Activated CD8-positive, alpha-beta memory T cell treated with anti-CD3 and anti-CD28 coated beads, Interleukin-2, amount 10 ng/mL, durations not matched to agents 7 days and 5 days (primary cell): ENCODE data around the gene DNAJC16. TPM values are rescaled to one million over a fixed set of nuclear protein-coding genes. Genes with fewer than 3 reads are reported as not detected.
A peak's percentile ranks its signal among the peaks of the same experiment; 100 is the strongest.
"Not testable (repeated sequence)": the region's sequence is repeated elsewhere in the genome, so short reads cannot be mapped to it uniquely, and the experiment has no call there.

ENCODE experiments used
- ATAC-seq: fragments of 150-1000 bp; cut with Tn5 transposase; one replicate; pipeline ENCODE4 v1.10.0; 2021; ENCODE audit warnings: moderate library complexity
- CTCF ChIA-PET: fragments of 350-600 bp; sonication (Branson Sonifier 250); formaldehyde crosslinking; loops from one replicate; lab custom pipeline; 2021; ENCODE audit warnings: antibody characterized with exemption; lab: Charles Lee
- DNase-seq: peaks from one replicate; pipeline ENCODE4 v3.0.0-alpha.2; 2020
- H3K27ac Mint-ChIP-seq: one replicate; pipeline ENCODE4 v1.8.0; 2021; ENCODE audit warnings: mild to moderate bottlenecking, mixed read lengths
- H3K27me3 Mint-ChIP-seq: one replicate; pipeline ENCODE4 v1.8.0; 2021; ENCODE audit warnings: mixed read lengths
- H3K36me3 Mint-ChIP-seq: one replicate; pipeline ENCODE4 v1.8.0; 2021; ENCODE audit warnings: mild to moderate bottlenecking, mixed read lengths
- H3K4me1 Mint-ChIP-seq: one replicate; pipeline ENCODE4 v1.8.0; 2021; ENCODE audit warnings: mixed read lengths
- H3K4me3 Mint-ChIP-seq: one replicate; pipeline ENCODE4 v1.8.0; 2021; ENCODE audit warnings: mild to moderate bottlenecking, moderate library complexity, mixed read lengths
- H3K9me3 Mint-ChIP-seq: one replicate; pipeline ENCODE4 v1.8.0; 2022; ENCODE audit warnings: low read depth, mixed read lengths
- total RNA-seq, 2 experiments: library from RNA; stranded (reverse); gene quantifications; one replicate each; pipeline ENCODE4 v1.2.3, GENCODE V29; 2021

The DNAJC16 gene
- total RNA-seq, 2 experiments from 2014 or later: 14.9 to 18.1 TPM

DNA sequence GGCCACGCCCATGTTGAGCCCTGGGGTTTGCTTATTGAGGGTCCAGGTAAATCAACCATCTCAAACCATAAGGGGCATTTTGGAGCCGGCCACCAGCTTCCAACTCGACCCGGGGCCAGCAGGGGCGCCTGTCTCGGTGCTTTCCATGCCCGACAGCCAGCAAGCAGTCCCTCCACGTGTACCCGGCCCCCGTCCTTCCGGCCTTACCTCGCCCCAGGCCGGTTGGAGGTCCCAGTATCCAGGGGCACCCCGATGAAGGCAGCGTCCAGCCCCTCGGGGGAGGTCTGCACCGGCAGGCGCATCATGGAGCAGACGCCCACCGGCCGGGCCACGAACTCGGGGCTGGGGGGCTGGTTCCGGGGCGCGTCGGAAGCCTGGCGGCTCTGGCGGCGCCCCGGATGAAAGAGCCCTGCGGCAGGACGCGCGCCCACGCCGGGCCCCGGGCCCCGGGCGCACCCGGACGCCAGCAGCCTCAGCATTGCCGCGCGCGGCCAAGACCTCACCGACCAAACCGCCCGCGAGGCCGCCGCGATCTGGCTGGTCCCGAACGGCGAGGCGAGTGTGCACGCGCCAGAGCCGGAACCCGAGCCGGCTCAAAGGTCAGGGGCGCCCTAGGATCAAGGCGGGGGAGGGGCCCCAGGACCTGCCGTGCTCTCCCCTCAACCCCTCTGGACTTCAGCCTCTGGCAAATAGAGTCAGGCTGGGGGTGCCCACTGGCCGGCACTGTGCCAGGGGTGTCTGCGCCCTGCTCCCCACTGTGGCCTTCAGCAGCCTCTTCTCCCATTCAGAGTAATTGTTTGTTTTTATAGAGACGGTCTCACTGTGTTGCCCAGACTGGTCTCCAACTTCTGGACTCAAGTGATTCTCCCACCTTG, 58.1 kb downstream of the DNAJC16 start, which contains the start of gene AGMAT:
Gene AGMAT (minus strand): TSS at position 563 of the 875 bp plus-strand sequence. CDS start 84 bp downstream, at position 479.
- H3K27ac Mint-ChIP-seq: peak within 1 kb of the TSS; percentile 82
- H3K36me3 Mint-ChIP-seq: peaks cover 13% of the 10 kb centered on the region
- DNase-seq (peak; percentile 75), ATAC-seq (peak; percentile 85)
- peak within 1 kb of the TSS; percentile 74 for H3K4me3 Mint-ChIP-seq
- CTCF ChIA-PET: interaction anchor here (0.9 kb wide), 1 partner anchor 8 kb away, joined by 3 read pairs; no protein-coding TSS in a partner anchor
- H3K27me3 Mint-ChIP-seq: no peaks in the 10 kb centered on the region
- H3K4me1 Mint-ChIP-seq: peaks cover 27% of the 10 kb centered on the region
- H3K9me3 Mint-ChIP-seq: no peaks in the 10 kb centered on the region

DNA sequence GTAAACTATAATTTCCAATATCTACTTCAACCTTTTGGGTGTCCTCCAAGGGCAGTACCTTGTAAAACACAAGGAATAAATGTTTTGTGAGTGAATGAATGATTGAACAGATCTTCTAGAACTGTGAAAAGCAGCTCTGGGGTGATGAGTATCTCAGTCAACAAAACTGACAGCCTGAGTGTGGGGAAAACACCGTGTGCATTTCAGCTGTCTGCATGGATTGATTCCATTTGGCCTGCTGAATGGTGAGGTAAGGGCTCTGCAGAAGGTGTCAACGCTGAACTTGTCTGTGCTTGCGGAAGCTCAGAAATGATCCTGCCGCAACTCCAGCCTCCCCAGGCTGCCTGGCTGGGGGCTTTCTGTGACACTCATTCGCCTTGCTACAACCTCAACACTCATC, 65.6 kb downstream of the DNAJC16 start:
- H3K27ac Mint-ChIP-seq: no peak overlapping the region
- no peaks in the 10 kb centered on the region for H3K9me3 Mint-ChIP-seq
- no peak overlapping the region for H3K4me3 Mint-ChIP-seq
- peaks cover 2% of the 10 kb centered on the region for H3K4me1 Mint-ChIP-seq
- H3K36me3 Mint-ChIP-seq: peaks cover 11% of the 10 kb centered on the region
- CTCF ChIA-PET: interaction anchor here (1.0 to 1.6 kb wide), 4 partner anchors 8 to 149 kb away, joined by 3 to 10 read pairs (median 3); no protein-coding TSS in a partner anchor
- no peak for DNase-seq
- peaks cover 3% of the 10 kb centered on the region for H3K27me3 Mint-ChIP-seq
- ATAC-seq: no peak

DNA sequence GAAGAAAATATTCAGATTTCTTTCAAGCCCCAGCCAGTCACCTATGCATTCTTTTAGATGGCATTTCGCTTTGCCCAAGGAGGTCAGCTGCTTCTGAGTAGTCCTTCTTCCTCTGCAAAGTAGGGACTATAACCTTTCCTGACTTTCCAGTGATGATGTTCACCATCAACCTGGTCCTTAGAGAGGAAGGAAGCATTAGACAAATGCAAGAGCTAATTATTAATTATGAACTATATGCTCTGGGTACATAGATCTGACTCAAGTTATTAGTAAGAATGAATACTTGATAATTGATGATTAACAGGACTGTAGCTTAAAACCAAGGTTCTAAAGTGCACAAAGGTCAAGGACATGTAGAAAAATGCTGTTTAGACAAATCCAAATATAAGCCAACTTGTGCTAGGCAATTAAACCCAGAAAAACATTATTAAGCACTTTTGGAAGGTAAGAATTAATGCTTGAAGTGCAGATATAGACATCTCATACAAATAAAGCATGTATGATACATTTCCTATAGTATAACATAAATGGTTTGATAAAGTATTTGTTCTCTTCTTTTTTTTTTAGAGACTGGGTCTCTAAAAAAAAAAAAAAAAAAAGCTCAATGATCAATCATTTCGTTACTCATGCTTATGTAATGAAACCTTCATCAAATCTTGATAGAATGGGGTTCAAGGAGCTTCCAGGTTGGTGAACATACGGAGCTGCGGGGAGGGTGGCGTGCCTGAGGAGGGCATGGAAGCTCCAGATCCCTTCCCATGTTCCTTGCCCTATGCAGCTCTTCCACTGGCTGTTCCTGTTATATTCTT, 69.4 kb downstream of the DNAJC16 start:
- Mint-ChIP-seq H3K9me3 (no peaks in the 10 kb centered on the region), H3K36me3 (no peaks in the 10 kb centered on the region), H3K4me1 (peaks cover 2% of the 10 kb centered on the region), H3K27ac (no peak overlapping the region), H3K4me3 (no peak overlapping the region), H3K27me3 (peaks cover 10% of the 10 kb centered on the region)
- CTCF ChIA-PET: interaction anchor here (0.6 to 4.4 kb wide), 6 partner anchors 22 to 803 kb away, joined by 3 to 37 read pairs (median 4); no protein-coding TSS in a partner anchor
- no peak for ATAC-seq
- no peak for DNase-seq

DNA sequence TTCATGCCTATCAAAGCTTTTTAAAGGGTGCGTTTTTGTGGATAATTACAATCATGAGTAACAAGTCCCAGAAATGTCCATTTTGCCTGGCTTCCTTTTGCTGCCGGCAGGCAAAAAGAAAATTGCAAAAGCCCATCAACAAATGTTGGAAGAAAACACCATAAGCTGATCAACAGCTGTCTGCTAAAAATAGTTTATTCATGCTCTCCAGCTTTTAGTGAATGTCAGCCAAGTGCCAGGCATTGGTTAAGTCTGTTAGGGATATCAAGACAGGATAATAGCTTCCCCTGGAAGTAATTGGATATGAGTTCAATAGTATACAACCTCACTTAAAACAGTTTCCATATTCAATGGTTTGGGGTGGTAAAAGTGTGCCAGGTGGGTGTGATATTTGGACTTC, 71.8 kb downstream of the DNAJC16 start:
- H3K27ac Mint-ChIP-seq: no peak overlapping the region
- peaks cover 10% of the 10 kb centered on the region for H3K27me3 Mint-ChIP-seq
- H3K4me3 Mint-ChIP-seq: no peak overlapping the region
- ATAC-seq: no peak
- H3K9me3 Mint-ChIP-seq: no peaks in the 10 kb centered on the region
- H3K4me1 Mint-ChIP-seq: peaks cover 5% of the 10 kb centered on the region
- CTCF ChIA-PET: interaction anchor here (1.1 kb wide), 1 partner anchor 143 kb away, joined by 7 read pairs; no protein-coding TSS in a partner anchor
- DNase-seq: no peak
- H3K36me3 Mint-ChIP-seq: no peaks in the 10 kb centered on the region

DNA sequence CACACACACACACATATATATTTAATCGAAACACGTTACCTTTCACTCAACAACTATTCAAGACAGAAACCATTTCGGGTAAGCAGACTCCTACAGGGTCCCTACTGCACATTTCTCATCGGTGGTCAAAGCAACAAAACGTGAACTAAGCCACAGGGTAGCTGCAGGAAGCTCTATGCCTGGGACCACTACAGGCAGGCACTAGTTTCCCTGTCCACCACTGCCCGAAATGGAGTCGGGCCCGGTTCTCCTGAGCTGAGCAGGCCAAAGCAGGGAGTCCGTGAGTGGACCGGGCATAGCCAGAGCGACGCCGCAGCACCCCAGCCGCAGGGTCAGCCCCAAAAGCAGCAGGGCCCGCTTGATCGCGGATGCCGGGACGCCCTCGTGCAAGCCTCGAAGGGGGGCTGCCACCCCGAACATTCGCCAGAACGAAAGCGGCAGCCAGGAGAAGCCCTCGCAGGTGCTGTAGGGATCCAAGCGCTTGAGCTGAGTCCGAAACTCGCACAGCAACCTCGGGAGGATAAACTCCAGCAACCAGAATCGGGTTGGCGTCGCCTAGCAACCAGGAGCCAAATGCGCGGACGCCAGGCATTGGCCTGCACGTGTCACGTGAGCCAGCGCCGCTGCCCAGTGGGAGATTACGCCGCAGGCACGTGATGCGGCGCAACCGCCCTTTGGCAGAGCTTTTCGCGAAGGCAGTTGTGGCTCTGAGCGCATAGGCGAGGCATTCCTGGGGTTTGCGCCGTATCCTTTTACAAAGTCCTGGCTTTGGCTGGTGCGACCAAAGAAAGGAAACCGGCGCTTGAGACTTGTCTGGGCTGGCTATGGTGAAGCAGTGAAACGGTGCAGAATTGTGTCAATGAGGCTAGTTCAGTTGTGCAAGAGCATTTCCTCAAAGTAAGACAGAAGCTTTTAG, 76.7 kb downstream of the DNAJC16 start:
- Mint-ChIP-seq H3K4me1 (peaks cover 11% of the 10 kb centered on the region), H3K36me3 (no peaks in the 10 kb centered on the region), H3K9me3 (no peaks in the 10 kb centered on the region), H3K4me3 (peak overlapping the region; percentile 58), H3K27me3 (peaks cover 10% of the 10 kb centered on the region), H3K27ac (peak overlapping the region; percentile 33)
- CTCF ChIA-PET: interaction anchor here (1.0 to 2.8 kb wide), 6 partner anchors 9 to 452 kb away, joined by 3 to 20 read pairs (median 6); partner anchors contain the start of gene DDI2
- peak; percentile 96 for DNase-seq
- peak; percentile 98 for ATAC-seq

DNA sequence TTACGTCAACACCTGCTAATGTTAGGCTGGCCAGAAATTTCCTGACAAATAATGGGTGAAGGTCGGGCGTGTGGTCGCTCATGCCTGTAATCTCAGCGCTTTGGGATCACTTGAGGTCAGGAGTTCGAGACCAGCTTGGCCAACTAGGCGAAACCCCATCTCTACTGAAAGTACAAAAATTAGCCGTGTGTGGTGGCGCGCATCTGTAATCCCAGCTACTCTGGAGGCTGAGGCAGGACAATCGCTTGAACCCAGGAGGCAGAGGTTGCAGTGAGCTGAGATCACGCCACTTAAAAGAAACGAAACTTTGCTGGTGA, 77.3 kb downstream of the DNAJC16 start:
- ATAC-seq, H3K9me3 Mint-ChIP-seq, H3K27ac Mint-ChIP-seq, H3K27me3 Mint-ChIP-seq, H3K36me3 Mint-ChIP-seq, DNase-seq: not testable (repeated sequence)
- CTCF ChIA-PET: interaction anchor here (1.0 to 2.8 kb wide), 6 partner anchors 10 to 452 kb away, joined by 3 to 20 read pairs (median 6); partner anchors contain the start of gene DDI2
- H3K4me1 Mint-ChIP-seq: peaks cover 11% of the 10 kb centered on the region
- peak overlapping the region; percentile 58 for H3K4me3 Mint-ChIP-seq

DNA sequence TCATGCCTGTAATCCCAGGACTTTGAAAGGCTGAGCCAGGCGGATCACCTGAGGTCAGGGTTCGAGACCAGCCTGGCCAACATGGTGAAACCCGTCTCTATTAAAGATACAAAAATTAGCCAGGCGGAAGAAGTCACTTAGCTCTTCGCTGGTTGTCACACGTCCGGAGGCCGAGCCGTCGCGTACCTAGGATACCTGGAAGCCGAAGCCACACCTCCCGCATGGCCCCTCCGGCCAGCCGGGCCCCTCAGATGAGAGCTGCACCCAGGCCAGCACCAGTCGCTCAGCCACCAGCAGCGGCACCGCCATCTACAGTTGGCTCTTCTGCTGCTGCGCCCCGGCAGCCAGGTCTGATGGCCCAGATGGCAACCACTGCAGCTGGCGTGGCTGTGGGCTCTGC, 77.8 kb downstream of the DNAJC16 start:
- H3K4me3 Mint-ChIP-seq, H3K27ac Mint-ChIP-seq, H3K27me3 Mint-ChIP-seq, H3K9me3 Mint-ChIP-seq, DNase-seq, H3K36me3 Mint-ChIP-seq, ATAC-seq: not testable (repeated sequence)
- CTCF ChIA-PET: interaction anchor here (1.0 to 2.8 kb wide), 5 partner anchors 10 to 137 kb away, joined by 3 to 20 read pairs (median 7); partner anchors contain the start of gene DDI2
- peaks cover 11% of the 10 kb centered on the region for H3K4me1 Mint-ChIP-seq

DNA sequence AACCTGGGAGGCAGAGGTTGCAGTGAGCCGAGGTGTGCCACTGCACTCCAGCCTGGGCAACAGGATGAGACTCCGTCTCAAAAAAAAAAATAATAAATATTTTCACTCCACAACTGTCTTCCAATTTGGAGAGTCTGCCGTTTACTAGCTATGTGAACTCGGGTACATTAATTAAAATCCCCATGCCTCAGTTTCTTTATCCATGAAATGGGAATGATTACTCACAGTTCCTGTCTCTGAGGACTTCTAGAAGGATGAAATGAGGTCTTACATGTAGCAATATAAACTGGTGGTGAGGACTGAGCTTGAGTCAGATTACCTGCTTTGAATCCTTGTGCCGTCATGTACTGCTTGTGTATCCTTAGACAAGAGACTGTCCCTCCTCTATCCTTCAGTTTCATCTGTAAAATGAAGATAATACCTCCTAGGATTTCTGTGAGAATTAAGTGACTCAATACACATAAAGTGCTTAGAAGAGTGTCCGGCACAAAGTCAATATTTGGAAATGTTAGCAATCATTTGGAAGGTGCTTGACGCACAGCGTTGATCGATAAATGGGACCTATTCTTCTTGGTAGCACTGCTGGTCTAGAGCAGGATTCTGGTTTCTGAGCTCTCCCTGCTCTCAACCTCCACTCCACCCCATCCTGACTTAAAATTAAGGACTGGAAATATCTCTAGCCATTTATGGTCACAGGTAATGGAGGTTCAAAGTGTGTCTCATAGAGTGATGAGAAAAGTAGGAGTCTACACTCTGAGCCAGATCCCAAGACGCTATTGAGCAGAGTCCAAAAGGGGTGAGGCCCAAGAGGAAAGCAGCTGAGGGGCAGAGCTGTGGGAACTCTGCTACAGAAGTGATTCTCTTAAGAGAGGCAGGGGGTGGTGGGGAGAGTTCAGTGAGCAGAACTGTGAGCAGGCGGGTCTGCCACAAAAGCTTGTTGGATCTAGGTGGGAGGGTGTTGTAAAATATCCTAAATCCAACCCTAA, 79.0 kb downstream of the DNAJC16 start:
- Mint-ChIP-seq H3K36me3 (no peaks in the 10 kb centered on the region), H3K4me3 (no peak overlapping the region), H3K27me3 (peaks cover 10% of the 10 kb centered on the region), H3K9me3 (no peaks in the 10 kb centered on the region), H3K27ac (no peak overlapping the region), H3K4me1 (peaks cover 11% of the 10 kb centered on the region)
- CTCF ChIA-PET: interaction anchor here (1.2 to 2.8 kb wide), 2 partner anchors 11 to 135 kb away, joined by 3 to 10 read pairs; no protein-coding TSS in a partner anchor
- DNase-seq (no peak), ATAC-seq (no peak)

DNA sequence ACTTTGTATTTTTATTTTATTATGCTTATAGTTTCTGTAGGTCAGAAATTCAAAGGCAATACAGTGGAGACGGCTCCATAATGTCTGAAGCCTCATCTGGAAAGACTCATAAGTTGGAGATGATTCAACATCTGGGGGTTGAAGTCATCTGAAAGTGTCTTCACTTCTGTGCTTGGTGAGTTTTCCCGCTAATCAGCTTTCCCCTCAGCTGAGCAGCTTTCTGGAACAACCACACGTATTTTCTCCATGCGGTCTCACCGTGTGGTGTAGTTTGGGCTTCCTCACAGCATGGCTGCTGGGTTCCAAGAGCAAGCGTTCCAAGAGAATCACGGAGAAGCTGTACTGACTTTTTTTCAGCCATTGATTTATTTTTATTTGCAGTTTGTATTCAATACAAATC, 83.0 kb downstream of the DNAJC16 start:
- CTCF ChIA-PET: no interaction called here
- Mint-ChIP-seq H3K4me3 (no peak overlapping the region), H3K27ac (no peak overlapping the region), H3K4me1 (no peaks in the 10 kb centered on the region), H3K27me3 (peaks cover 10% of the 10 kb centered on the region), H3K9me3 (no peaks in the 10 kb centered on the region), H3K36me3 (no peaks in the 10 kb centered on the region)
- ATAC-seq: no peak
- DNase-seq: no peak

DNA sequence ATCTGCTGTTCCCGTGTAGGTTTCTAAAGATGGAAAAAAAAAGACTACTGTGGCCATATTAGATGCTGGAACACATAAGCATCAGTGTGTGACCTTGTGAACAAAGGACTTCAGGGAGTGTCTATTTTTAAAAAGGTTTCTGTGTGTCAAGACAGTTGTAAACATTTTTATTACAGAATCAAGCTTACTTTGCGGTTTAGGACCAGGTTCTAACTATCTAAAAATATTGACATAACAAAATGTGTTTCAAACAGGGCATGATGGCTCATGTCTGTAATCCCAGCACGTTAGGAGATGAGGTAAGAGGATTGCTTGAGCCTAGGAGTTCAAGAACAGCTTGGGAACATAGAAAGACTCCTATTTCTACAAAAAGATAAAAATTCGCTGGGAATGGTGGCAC, 83.5 kb downstream of the DNAJC16 start:
- no peaks in the 10 kb centered on the region for H3K4me1 Mint-ChIP-seq
- DNase-seq (no peak), ATAC-seq (no peak)
- no peak overlapping the region for H3K4me3 Mint-ChIP-seq
- no peaks in the 10 kb centered on the region for H3K9me3 Mint-ChIP-seq
- no peak overlapping the region for H3K27ac Mint-ChIP-seq
- peaks cover 10% of the 10 kb centered on the region for H3K27me3 Mint-ChIP-seq
- H3K36me3 Mint-ChIP-seq: no peaks in the 10 kb centered on the region
- CTCF ChIA-PET: no interaction called here

DNA sequence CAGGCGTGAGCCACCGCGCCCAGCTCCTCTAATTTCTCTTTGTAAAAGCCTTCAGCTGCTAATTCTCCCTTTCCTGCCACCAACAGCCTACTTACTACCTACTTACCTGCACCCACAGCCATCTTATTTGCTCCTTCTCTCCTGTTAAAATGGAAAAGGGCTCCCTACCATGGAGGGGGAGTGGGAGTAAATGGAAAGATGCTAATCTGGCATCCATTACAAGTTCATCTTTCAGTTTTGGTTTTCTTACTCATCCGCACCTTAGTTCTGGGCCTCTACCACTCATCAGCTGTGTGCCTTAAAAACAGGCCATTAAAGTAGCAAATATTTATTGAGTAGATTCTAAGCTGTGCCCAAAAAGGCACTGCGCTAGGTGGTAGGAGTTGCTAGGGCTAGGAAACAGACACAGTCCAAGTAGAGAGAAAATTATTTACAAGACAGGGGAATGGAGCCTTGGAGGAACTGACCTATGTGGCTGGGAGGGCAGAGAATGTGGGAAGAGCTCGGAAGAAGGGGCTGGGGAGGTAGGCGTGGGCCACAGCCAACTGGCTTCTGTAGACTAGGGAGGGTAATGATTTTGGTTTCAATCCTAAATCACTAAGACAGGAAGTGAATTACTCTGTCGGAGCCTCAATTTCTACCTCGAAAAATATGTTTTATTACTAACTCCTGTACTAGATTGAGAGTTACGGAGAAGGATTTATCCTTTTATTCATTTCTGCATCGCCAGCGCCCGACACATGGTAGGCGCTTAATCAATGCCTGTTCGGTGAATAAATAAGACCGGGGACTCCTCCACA, 89.9 kb downstream of the DNAJC16 start:
- H3K4me1 Mint-ChIP-seq: peaks cover 34% of the 10 kb centered on the region
- CTCF ChIA-PET: interaction anchor here (4.2 kb wide), 1 partner anchor 13 kb away, joined by 20 read pairs; no protein-coding TSS in a partner anchor
- H3K36me3 Mint-ChIP-seq: peaks cover 7% of the 10 kb centered on the region
- H3K9me3 Mint-ChIP-seq: no peaks in the 10 kb centered on the region
- ATAC-seq (peak; percentile 10), DNase-seq (no peak)
- no peaks in the 10 kb centered on the region for H3K27me3 Mint-ChIP-seq
- H3K4me3 Mint-ChIP-seq: peak overlapping the region; percentile 80
- H3K27ac Mint-ChIP-seq: peak overlapping the region; percentile 94
